Left lung (tissue), 14 donors: ENCODE data around the gene DHRS4L2. TPM values are rescaled to one million over a fixed set of nuclear protein-coding genes. Genes with fewer than 3 reads are reported as not detected.
A peak's percentile ranks its signal among the peaks of the same experiment; 100 is the strongest.
"Not testable (repeated sequence)": the region's sequence is repeated elsewhere in the genome, so short reads cannot be mapped to it uniquely, and the experiment has no call there.

ENCODE experiments used
- ATAC-seq: fragments of 200-7000 bp; cut with Tn5 transposase; one replicate; pipeline ENCODE4 v1.9.1; 2020; ENCODE audit warnings: moderate library complexity
- DNase-seq, 4 donors: peaks; one replicate each; pipeline ENCODE4 v3.0.0-alpha.2; 2013 to 2020
- H3K27ac ChIP-seq, 2 donors: fragments of 200-600 bp; sonication (generic) in 1 of 2; one replicate each; pipeline versions ENCODE4 v1.5.0 to v1.8.0; 2020 to 2021
- H3K27me3 ChIP-seq, 2 donors: fragments of 200-600 bp; sonication (generic) in 1 of 2; one replicate each; pipeline versions ENCODE4 v1.5.0 to v1.8.0; 2020 to 2021
- H3K36me3 ChIP-seq, 2 donors: fragments of 200-600 bp; sonication (generic) in 1 of 2; one replicate each; pipeline versions ENCODE4 v1.5.0 to v1.8.0; 2020 to 2021
- H3K4me1 ChIP-seq, 2 donors: fragments of 200-600 bp; one replicate each; pipeline ENCODE4 v1.8.0; 2021
- H3K4me3 ChIP-seq, 2 donors: fragments of 200-600 bp; sonication (generic) in 1 of 2; one replicate each; pipeline versions ENCODE4 v1.5.0 to v1.8.0; 2020 to 2021; ENCODE audit warnings: mild to moderate bottlenecking in 1 of 2
- H3K9me3 ChIP-seq, 2 donors: fragments of 200-600 bp; sonication (generic) in 1 of 2; one replicate each; pipeline versions ENCODE4 v1.5.0 to v1.8.0; 2020 to 2021
- intact Hi-C, 2 donors: fragments of 100-400 bp; cut with DNase I; formaldehyde crosslinking; loops; one replicate each; pipeline versions ENCODE4 v1.11.2 to v1.14.2; 2022
- long read RNA-seq, 12 donors: library from polyadenylated mRNA in 2 of 12; unstranded in 2 of 12; transcript quantifications; one replicate each; pipeline ENCODE4 v2.0.0 and lab custom pipeline, GENCODE V29; 2019 to 2026
- polyA plus RNA-seq, 6 donors: library from polyadenylated mRNA; unstranded; fragments of 120-200 nt; gene quantifications; one replicate each; pipeline ENCODE4 v1.2.1, GENCODE V29; 2013; ENCODE audit not compliant: insufficient read length in 6 of 6
- total RNA-seq, 2 donors: library from RNA; stranded (reverse); fragmentation: NEBNext Ultra II Directional; extraction: Animal tissue kit (Norgen Biotek cat#: 25700); gene quantifications; one replicate each; pipeline ENCODE4 v1.2.1, GENCODE V29; 2021
- TF ChIP-seq, protein P1 (sequence below), 2 donors: fragments of 200-600 bp; sonication (generic) in 1 of 2; IDR thresholded peaks; one replicate each; pipeline versions ENCODE4 v1.5.0 to v1.8.0; 2021; ENCODE audit warnings: antibody characterized with exemption in 2 of 2
- donor health status: DM: no; HTN: yes; CAD: no.
- donor health status: DM: no; HTN: no; CAD: no.

The DHRS4L2 gene
- total RNA-seq: 10 to 100 TPM; 13.8 to 24.9 TPM
- polyA plus RNA-seq: 10 to 100 TPM; 26.1 to 32.8 (median 27.3) TPM
- long read RNA-seq, donor 1, transcript DHRS4L2-202 (5 exons, 1,117 nt): major isoform, 9 of 9 reads
- long read RNA-seq, donor 1, partial matches to known transcripts: 0 of 9 reads
- long read RNA-seq, donor 1, other reads (novel, unspliced or antisense): 0 of 9 reads
- long read RNA-seq, donor 2, partial matches to known transcripts: 0 of 3 reads
- long read RNA-seq, donor 2, other reads (novel, unspliced or antisense): 0 of 3 reads
- long read RNA-seq, donor 3: 0 reads
- long read RNA-seq, donor 4, transcript DHRS4L2-202 (5 exons, 1,117 nt): major isoform, 8 of 25 reads
- long read RNA-seq, donor 4, partial matches to known transcripts: 4 of 25 reads
- long read RNA-seq, donor 4, other reads (novel, unspliced or antisense): 9 of 25 reads
- long read RNA-seq, donor 5, partial matches to known transcripts: 0 of 3 reads
- long read RNA-seq, donor 5, other reads (novel, unspliced or antisense): 0 of 3 reads
- long read RNA-seq, donor 6, transcript DHRS4L2-202 (5 exons, 1,117 nt): major isoform, 6 of 17 reads
- long read RNA-seq, donor 6, partial matches to known transcripts: 11 of 17 reads
- long read RNA-seq, donor 6, other reads (novel, unspliced or antisense): 0 of 17 reads
- long read RNA-seq, donor 7: 0 reads
- long read RNA-seq, donor 8: 0 reads
- long read RNA-seq, donor 9: 0 reads
- long read RNA-seq, donor 10, transcript DHRS4L2-202 (5 exons, 1,117 nt): major isoform, 9 of 22 reads
- long read RNA-seq, donor 10, transcript DHRS4L2-201 (8 exons, 1,370 nt): minor isoform, 6 of 22 reads
- long read RNA-seq, donor 10, partial matches to known transcripts: 1 of 22 reads
- long read RNA-seq, donor 10, other reads (novel, unspliced or antisense): 6 of 22 reads
- long read RNA-seq, donor 11, partial matches to known transcripts: 6 of 7 reads
- long read RNA-seq, donor 11, other reads (novel, unspliced or antisense): 0 of 7 reads
- long read RNA-seq, donor 12, partial matches to known transcripts: 0 of 2 reads
- long read RNA-seq, donor 12, other reads (novel, unspliced or antisense): 0 of 2 reads

DNA sequence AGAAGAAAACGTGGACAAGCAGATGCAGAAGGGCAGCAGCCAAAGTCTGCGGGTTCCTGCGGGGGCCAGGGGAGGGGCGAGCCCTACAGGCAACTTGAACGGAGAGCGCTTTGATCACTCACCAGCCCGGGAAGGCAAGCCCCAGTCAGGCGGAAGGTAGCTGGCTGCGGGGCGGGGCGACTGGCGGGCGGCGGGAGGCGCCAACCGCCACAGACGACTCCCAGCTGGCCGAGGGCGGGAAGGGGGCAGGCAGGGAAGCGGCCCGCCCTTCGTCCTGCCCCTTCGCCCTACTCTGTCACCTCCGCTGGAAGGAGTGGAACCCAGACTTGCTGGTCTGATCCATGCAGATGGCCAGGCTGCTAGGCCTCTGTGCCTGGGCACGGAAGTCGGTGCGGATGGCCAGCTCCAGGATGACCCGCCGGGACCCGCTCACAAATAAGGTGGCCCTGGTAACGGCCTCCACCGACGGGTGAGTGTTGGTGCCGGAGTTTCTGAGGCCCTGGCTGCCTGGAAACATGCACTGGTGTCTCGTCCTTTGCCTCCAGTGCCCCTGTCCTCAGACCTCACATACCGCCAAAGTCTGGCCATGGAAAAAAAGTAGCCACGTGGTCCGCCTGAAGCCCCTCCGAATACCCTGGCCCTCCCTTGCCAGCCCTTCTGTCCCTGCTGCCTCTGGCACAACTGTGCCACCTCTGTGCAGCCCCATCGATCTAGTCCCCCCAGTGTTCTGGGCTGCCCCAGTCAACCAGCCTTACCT is at the start of gene DHRS4L2:
TSS of gene DHRS4L2 (plus strand) at position 323 of the 757 bp plus-strand sequence. CDS start at position 342, 19 bp downstream.
- H3K27me3 ChIP-seq, H3K36me3 ChIP-seq, intact Hi-C loops, H3K9me3 ChIP-seq: not testable (repeated sequence)
- ATAC-seq (peak; percentile 98), DNase-seq (peak; percentile 66 to 98 (median 88))
- Histone ChIP-seq H3K4me1 (peaks cover 13 to 22% of the 10 kb centered on the region in 2 donors), H3K4me3 (peak within 1 kb of the TSS; percentile 35 to 50), H3K27ac (peak within 1 kb of the TSS; percentile 75)

DNA sequence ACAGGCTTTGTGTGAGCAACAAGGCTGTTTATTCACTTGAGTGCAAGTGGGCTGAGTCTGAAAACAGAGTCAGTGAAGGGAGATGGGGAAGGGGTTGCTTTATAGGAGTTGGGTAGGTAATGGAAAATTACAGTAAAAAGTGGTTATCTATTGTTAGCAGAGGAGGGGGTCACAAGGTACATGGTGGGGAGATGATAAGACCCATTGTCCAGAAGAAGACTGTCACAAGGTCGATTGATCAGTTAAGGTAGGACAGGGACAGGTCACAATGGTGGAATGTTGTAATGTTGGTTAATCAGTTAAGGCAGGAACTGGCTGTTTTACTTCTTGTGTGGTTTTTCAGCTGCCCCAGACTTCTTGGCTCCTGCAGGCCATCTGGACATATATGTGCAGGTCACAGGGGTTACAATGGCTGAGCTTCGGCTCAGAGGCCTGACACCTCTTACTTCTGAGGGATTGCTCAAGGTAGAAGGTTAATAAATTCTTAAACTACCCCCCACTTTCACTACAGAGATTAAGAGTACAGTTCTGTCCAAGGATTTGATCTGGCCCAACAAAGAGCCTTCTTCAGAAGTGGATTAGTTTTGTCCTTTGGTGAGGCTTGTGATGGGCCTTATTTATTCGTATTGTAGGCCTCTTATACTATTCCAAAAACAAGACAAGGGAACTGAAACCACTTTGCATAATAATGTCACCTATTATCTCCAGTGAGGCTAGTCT is 49.0 kb upstream of the DHRS4L2 start:
- TF ChIP-seq, protein P1, sequence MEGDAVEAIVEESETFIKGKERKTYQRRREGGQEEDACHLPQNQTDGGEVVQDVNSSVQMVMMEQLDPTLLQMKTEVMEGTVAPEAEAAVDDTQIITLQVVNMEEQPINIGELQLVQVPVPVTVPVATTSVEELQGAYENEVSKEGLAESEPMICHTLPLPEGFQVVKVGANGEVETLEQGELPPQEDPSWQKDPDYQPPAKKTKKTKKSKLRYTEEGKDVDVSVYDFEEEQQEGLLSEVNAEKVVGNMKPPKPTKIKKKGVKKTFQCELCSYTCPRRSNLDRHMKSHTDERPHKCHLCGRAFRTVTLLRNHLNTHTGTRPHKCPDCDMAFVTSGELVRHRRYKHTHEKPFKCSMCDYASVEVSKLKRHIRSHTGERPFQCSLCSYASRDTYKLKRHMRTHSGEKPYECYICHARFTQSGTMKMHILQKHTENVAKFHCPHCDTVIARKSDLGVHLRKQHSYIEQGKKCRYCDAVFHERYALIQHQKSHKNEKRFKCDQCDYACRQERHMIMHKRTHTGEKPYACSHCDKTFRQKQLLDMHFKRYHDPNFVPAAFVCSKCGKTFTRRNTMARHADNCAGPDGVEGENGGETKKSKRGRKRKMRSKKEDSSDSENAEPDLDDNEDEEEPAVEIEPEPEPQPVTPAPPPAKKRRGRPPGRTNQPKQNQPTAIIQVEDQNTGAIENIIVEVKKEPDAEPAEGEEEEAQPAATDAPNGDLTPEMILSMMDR (IDR thresholded peaks at IDR 0.05): no peak
- Histone ChIP-seq H3K36me3 (peaks cover 0 to 12% of the 10 kb centered on the region in 2 donors), H3K4me3 (no peak overlapping the region), H3K27me3 (no peaks in the 10 kb centered on the region), H3K9me3 (no peaks in the 10 kb centered on the region), H3K27ac (no peak overlapping the region), H3K4me1 (no peaks in the 10 kb centered on the region)
- intact Hi-C loops: no loop called here
- DNase-seq: no peak
- ATAC-seq: no peak

DNA sequence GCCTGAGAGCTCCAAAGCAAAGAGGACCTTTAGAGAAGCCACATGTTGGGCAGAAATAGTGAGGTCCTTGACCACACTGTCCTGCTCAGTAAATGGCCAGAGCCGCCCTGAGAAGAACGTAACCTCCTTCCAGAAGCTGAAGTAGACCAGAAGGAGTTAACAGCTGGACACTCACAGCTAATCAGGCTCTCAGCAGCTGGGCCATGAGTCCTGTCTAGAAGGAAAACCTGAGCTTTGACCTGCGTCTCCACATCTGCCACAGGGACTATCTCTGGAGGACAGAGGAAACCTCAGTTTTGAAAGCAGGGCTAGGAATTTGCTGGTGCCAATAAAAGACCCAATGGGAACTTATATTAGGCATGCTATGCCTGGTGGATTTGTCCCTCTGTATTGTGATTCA is 47.5 kb upstream of the DHRS4L2 start:
- no peak for ATAC-seq
- intact Hi-C loops: no loop called here
- TF ChIP-seq, protein P1 (IDR thresholded peaks at IDR 0.05): no peak

DNA sequence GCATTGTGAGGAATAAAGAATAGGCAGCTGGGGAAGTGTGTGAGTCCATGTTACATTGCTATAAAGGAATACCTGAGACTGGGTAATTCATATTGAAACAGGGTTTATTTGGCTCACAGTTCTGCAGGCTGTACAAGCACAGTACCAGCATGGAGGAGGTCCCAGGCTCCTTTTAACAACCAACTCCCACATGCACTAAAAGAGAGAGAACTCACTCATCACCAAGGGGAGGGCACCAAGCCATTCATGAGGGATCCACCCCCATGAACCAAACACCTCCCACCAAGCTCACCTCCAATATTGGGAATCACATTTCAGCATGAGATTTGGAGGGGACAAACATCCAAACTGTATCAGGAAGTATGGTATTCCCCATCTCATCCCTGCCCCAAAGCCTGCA is 47.1 kb upstream of the DHRS4L2 start:
- intact Hi-C loops: no loop called here
- H3K4me1 ChIP-seq: no peaks in the 10 kb centered on the region
- no peak overlapping the region for H3K27ac ChIP-seq
- H3K4me3 ChIP-seq: no peak overlapping the region
- peaks cover 0 to 12% of the 10 kb centered on the region in 2 donors for H3K36me3 ChIP-seq
- H3K9me3 ChIP-seq: no peaks in the 10 kb centered on the region
- TF ChIP-seq, protein P1 (IDR thresholded peaks at IDR 0.05): no peak
- ATAC-seq (no peak), DNase-seq (no peak)
- no peaks in the 10 kb centered on the region for H3K27me3 ChIP-seq

More for the DNA sequence above, 47.5 kb upstream of the DHRS4L2 start:
- no peaks in the 10 kb centered on the region for H3K4me1 ChIP-seq
- H3K4me3 ChIP-seq: no peak overlapping the region
- no peaks in the 10 kb centered on the region for H3K9me3 ChIP-seq
- no peaks in the 10 kb centered on the region for H3K27me3 ChIP-seq
- no peak for DNase-seq
- no peak overlapping the region for H3K27ac ChIP-seq
- H3K36me3 ChIP-seq: peaks cover 0 to 12% of the 10 kb centered on the region in 2 donors
